Breast epithelium (tissue), 4 donors: ENCODE measurements around the gene MAP1LC3B. TPM values are rescaled to one million over a fixed set of nuclear protein-coding genes. Genes with fewer than 3 reads are reported as not detected.

Experiments used
- DNase-seq, 2 donors: peaks; one replicate each; pipeline ENCODE4 v3.0.0-alpha.2; 2019; ENCODE audit warnings: low spot score in 2 of 2
- H3K27ac ChIP-seq, 2 donors: fragments of 200-600 bp; sonication (generic) in 1 of 2; one replicate each; pipeline ENCODE4 v1.5.1; 2016 to 2019; ENCODE audit warnings: mild to moderate bottlenecking in 1 of 2
- H3K27me3 ChIP-seq, 2 donors: fragments of 200-600 bp; sonication (generic) in 1 of 2; one replicate each; pipeline versions ENCODE4 v1.5.1 to v1.6.0; 2017 to 2019; ENCODE audit warnings: control low read depth in 1 of 2, mild to moderate bottlenecking in 1 of 2
- H3K36me3 ChIP-seq: fragments of 200-600 bp; one replicate; pipeline ENCODE4 v1.5.1; 2019
- H3K4me1 ChIP-seq, 2 donors: fragments of 200-600 bp; sonication (generic); one replicate each; pipeline ENCODE4 v1.5.1; 2016 to 2019; ENCODE audit warnings: control low read depth in 1 of 2
- H3K4me3 ChIP-seq, 3 donors: fragments of 200-600 bp; sonication (generic); 1 replicate in 2 of 3; 2 replicates in 1 of 3; pipeline ENCODE4 v1.5.1; 2016 to 2019; ENCODE audit warnings: mild to moderate bottlenecking in 3 of 3, moderate library complexity in 2 of 3
- H3K9me3 ChIP-seq, 2 donors: fragments of 200-600 bp; sonication (generic) in 1 of 2; one replicate each; pipeline ENCODE4 v1.5.1; 2016 to 2019; ENCODE audit warnings: control low read depth in 1 of 2
- CTCF ChIP-seq, 3 donors: fragments of 450-650 bp; IDR thresholded peaks; one replicate each; pipeline ENCODE4 v1.5.1; 2016 to 2017; ENCODE audit warnings: antibody characterized with exemption in 3 of 3, mild to moderate bottlenecking in 3 of 3, moderate library complexity in 3 of 3
- POLR2A ChIP-seq: fragments of 450-650 bp; IDR thresholded peaks from one replicate; pipeline ENCODE4 v1.6.1; 2016; ENCODE audit warnings: antibody characterized with exemption, mild to moderate bottlenecking, moderate library complexity
- POLR2AphosphoS5 ChIP-seq, 3 donors: sonication (generic); formaldehyde crosslinking; IDR thresholded peaks; one replicate each; pipeline ENCODE4 v1.6.1; 2017; ENCODE audit warnings: antibody characterized with exemption in 3 of 3
- intact Hi-C: fragments of 100-400 bp; cut with DNase I; formaldehyde crosslinking; loops from one replicate; pipeline ENCODE4 v1.15.1; 2023; ENCODE audit warnings: low total_unique reads
- total RNA-seq, 3 donors: library from RNA; depleted of rRNA; stranded (reverse); fragments of >200 nt; gene quantifications; one replicate each; pipeline ENCODE4 v1.1.0, GENCODE V29; 2016

Gene MAP1LC3B
- total RNA-seq, 3 donors from 2014 or later = 58.0 to 72.3 (median 69.1) TPM

GRCh38 chr16:87426423-87427215 lies 34.5 kb downstream of the MAP1LC3B start:
- Histone ChIP-seq H3K27me3 (no peaks in the 10 kb centered on the region), H3K36me3 (no peaks in the 10 kb centered on the region), H3K27ac (no peak overlapping the region), H3K9me3 (no peaks in the 10 kb centered on the region), H3K4me1 (no peaks in the 10 kb centered on the region), H3K4me3 (no peak overlapping the region)
- TF ChIP-seq POLR2AphosphoS5 (IDR thresholded peaks at IDR 0.05) = no peak
- no peak for TF ChIP-seq CTCF (IDR thresholded peaks at IDR 0.05)
- no peak for TF ChIP-seq POLR2A
- intact Hi-C loops = no loop called here
- DNase-seq = peak in 1 of 2 donors; percentile 25

GRCh38 chr16:87431926-87432325 lies 39.8 kb downstream of the MAP1LC3B start:
- DNase-seq = no peak
- H3K36me3 ChIP-seq = no peaks in the 10 kb centered on the region
- no peaks in the 10 kb centered on the region for H3K4me1 ChIP-seq
- H3K27me3 ChIP-seq = no peaks in the 10 kb centered on the region
- TF ChIP-seq CTCF (IDR thresholded peaks at IDR 0.05) (no peak), POLR2A (no peak), POLR2AphosphoS5 (IDR thresholded peaks at IDR 0.05) (no peak)
- intact Hi-C loops = no loop called here
- no peak overlapping the region for H3K27ac ChIP-seq
- no peaks in the 10 kb centered on the region for H3K9me3 ChIP-seq
- H3K4me3 ChIP-seq = no peak overlapping the region

GRCh38 chr16:87432330-87432915 lies 40.3 kb downstream of the MAP1LC3B start:
- intact Hi-C loops = no loop called here
- Histone ChIP-seq H3K4me3 (no peak overlapping the region), H3K9me3 (no peaks in the 10 kb centered on the region), H3K36me3 (no peaks in the 10 kb centered on the region), H3K27ac (no peak overlapping the region), H3K4me1 (no peaks in the 10 kb centered on the region), H3K27me3 (no peaks in the 10 kb centered on the region)
- DNase-seq = no peak
- TF ChIP-seq POLR2AphosphoS5 (IDR thresholded peaks at IDR 0.05) = no peak
- no peak for TF ChIP-seq POLR2A
- TF ChIP-seq CTCF (IDR thresholded peaks at IDR 0.05) = no peak

- intact Hi-C loops = no loop called here
- no peaks in the 10 kb centered on the region for H3K4me1 ChIP-seq
- H3K36me3 ChIP-seq = no peaks in the 10 kb centered on the region
- no peak overlapping the region for H3K4me3 ChIP-seq
- no peak for TF ChIP-seq POLR2A
- no peak for TF ChIP-seq POLR2AphosphoS5 (IDR thresholded peaks at IDR 0.05)
- TF ChIP-seq CTCF (IDR thresholded peaks at IDR 0.05) = no peak
- DNase-seq = no peak
- no peaks in the 10 kb centered on the region for H3K9me3 ChIP-seq
- no peaks in the 10 kb centered on the region for H3K27me3 ChIP-seq
- no peak overlapping the region for H3K27ac ChIP-seq
Measured at GRCh38 chr16:87434146-87434667, 42.1 kb downstream of the MAP1LC3B start.
